CD4-positive, alpha-beta T cell (primary cell): ENCODE results near the gene TTLL12. TPM values are rescaled to one million over a fixed set of nuclear protein-coding genes. Genes with fewer than 3 reads are reported as not detected.

Source experiments
- ATAC-seq: fragments of 200-7000 bp; cut with Tn5 transposase; one replicate; pipeline ENCODE4 v1.10.0; 2022; ENCODE audit warnings: mild to moderate bottlenecking; ENCODE audit not compliant: poor library complexity
- CTCF ChIA-PET: fragments of 350-600 bp; sonication (Branson Sonifier 250); formaldehyde crosslinking; loops from one replicate; lab custom pipeline; 2021; ENCODE audit warnings: antibody characterized with exemption, inconsistent platforms; lab: Charles Lee
- POLR2A ChIA-PET: fragments of 350-600 bp; sonication (Branson Sonifier 250); formaldehyde crosslinking; loops from one replicate; lab custom pipeline; 2021; ENCODE audit warnings: antibody characterized with exemption, inconsistent platforms; lab: Charles Lee
- DNase-seq, 14 experiments: peaks; one replicate each; pipeline ENCODE4 v3.0.0-alpha.2; 2013 to 2020; ENCODE audit warnings: mixed read lengths in 2 of 14
- H3K27ac ChIP-seq, 2 donors: one replicate each; pipeline versions ENCODE4 v1.5.1 to v1.7.0; 2013; ENCODE audit warnings: low read length in 2 of 2, low read depth in 1 of 2, mild to moderate bottlenecking in 1 of 2
- H3K27me3 ChIP-seq, 2 experiments: 1 replicate in 1 of 2; 2 replicates in 1 of 2; pipeline versions ENCODE4 v1.6.1 to v1.7.0; 2013; ENCODE audit warnings: low read length in 2 of 2, control low read depth in 1 of 2, mild to moderate bottlenecking in 1 of 2, moderate library complexity in 1 of 2; ENCODE audit not compliant: insufficient read depth in 2 of 2, control insufficient read depth in 1 of 2
- H3K36me3 ChIP-seq: one replicate; pipeline ENCODE4 v1.6.1; 2013; ENCODE audit warnings: low read length, control low read depth; ENCODE audit not compliant: insufficient read depth
- H3K4me1 ChIP-seq: one replicate; pipeline ENCODE4 v1.6.1; 2013; ENCODE audit warnings: low read length, control low read depth; ENCODE audit not compliant: insufficient read depth
- H3K4me3 ChIP-seq: one replicate; pipeline ENCODE4 v1.5.1; 2013; ENCODE audit warnings: mild to moderate bottlenecking, low read length, moderate library complexity
- H3K9me3 ChIP-seq, 2 experiments: 1 replicate in 1 of 2; 2 replicates in 1 of 2; pipeline versions ENCODE4 v1.6.1 to v1.7.0; 2013; ENCODE audit warnings: low read length in 2 of 2, mild to moderate bottlenecking in 2 of 2, control low read depth in 1 of 2, moderate library complexity in 1 of 2; ENCODE audit not compliant: control insufficient read depth in 1 of 2, insufficient read depth in 1 of 2
- H3K27ac Mint-ChIP-seq: one replicate; pipeline ENCODE4 v1.8.0; 2020; ENCODE audit warnings: mixed read lengths
- H3K27me3 Mint-ChIP-seq: one replicate; pipeline ENCODE4 v1.8.0; 2021; ENCODE audit warnings: mixed read lengths
- H3K36me3 Mint-ChIP-seq: one replicate; pipeline ENCODE4 v1.8.0; 2021; ENCODE audit warnings: low read depth, mixed read lengths
- H3K4me1 Mint-ChIP-seq: one replicate; pipeline ENCODE4 v1.8.0; 2021; ENCODE audit warnings: low read depth, mixed read lengths
- H3K4me3 Mint-ChIP-seq: one replicate; pipeline ENCODE4 v1.8.0; 2020; ENCODE audit warnings: mild to moderate bottlenecking, mixed read lengths
- H3K9me3 Mint-ChIP-seq: one replicate; pipeline ENCODE4 v1.8.0; 2020; ENCODE audit warnings: mixed read lengths
- intact Hi-C, 2 experiments: fragments of 100-400 bp; cut with DNase I in 1 of 2; cut with micrococcal nuclease in 1 of 2; formaldehyde crosslinking; loops; one replicate each; pipeline versions ENCODE4 v1.15.1 to v1.9.0; 2023 to 2025; cut with DNase I, micrococcal nuclease
- total RNA-seq, 174 experiments: library from RNA in 2 of 174; stranded (reverse) in 2 of 174; gene quantifications; one replicate each; pipeline ENCODE4 v1.2.3 and lab custom pipeline; 2021 to 2026
- TF ChIP-seq, protein P1 (sequence below): fragments of 200-600 bp; IDR thresholded peaks from one replicate; pipeline ENCODE4 v1.8.0; 2022; ENCODE audit warnings: antibody characterized with exemption, mild to moderate bottlenecking

TTLL12 gene
- total RNA-seq, 2 experiments from 2014 or later, result 5.0 to 6.6 TPM

GRCh38 chr22:43162412-43163150, 24.4 kb downstream of the TTLL12 start:
- Mint-ChIP-seq H3K27ac (no peak overlapping the region), H3K4me1 (no peaks in the 10 kb centered on the region), H3K27me3 (no peaks in the 10 kb centered on the region), H3K36me3 (peaks cover 5% of the 10 kb centered on the region), H3K9me3 (no peaks in the 10 kb centered on the region), H3K4me3 (no peak overlapping the region)
- Histone ChIP-seq H3K27me3 (no peaks in the 10 kb centered on the region), H3K4me3 (no peak overlapping the region), H3K36me3 (peaks cover 11% of the 10 kb centered on the region), H3K27ac (no peak overlapping the region), H3K9me3 (no peaks in the 10 kb centered on the region), H3K4me1 (peaks cover 6% of the 10 kb centered on the region)
- intact Hi-C loops, result no loop called here
- ATAC-seq (no peak), DNase-seq (no peak)
- TF ChIP-seq, protein P1, sequence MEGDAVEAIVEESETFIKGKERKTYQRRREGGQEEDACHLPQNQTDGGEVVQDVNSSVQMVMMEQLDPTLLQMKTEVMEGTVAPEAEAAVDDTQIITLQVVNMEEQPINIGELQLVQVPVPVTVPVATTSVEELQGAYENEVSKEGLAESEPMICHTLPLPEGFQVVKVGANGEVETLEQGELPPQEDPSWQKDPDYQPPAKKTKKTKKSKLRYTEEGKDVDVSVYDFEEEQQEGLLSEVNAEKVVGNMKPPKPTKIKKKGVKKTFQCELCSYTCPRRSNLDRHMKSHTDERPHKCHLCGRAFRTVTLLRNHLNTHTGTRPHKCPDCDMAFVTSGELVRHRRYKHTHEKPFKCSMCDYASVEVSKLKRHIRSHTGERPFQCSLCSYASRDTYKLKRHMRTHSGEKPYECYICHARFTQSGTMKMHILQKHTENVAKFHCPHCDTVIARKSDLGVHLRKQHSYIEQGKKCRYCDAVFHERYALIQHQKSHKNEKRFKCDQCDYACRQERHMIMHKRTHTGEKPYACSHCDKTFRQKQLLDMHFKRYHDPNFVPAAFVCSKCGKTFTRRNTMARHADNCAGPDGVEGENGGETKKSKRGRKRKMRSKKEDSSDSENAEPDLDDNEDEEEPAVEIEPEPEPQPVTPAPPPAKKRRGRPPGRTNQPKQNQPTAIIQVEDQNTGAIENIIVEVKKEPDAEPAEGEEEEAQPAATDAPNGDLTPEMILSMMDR, result no peak
- ChIA-PET POLR2A (no interaction called here), CTCF (no interaction called here)

- peaks cover 13% of the 10 kb centered on the region for H3K36me3 ChIP-seq
- H3K27ac ChIP-seq, result no peak overlapping the region
- ChIA-PET CTCF (no interaction called here), POLR2A (interaction anchor here (1.0 kb wide), 1 partner anchor 27 kb away, joined by 3 read pairs; no protein-coding TSS in a partner anchor)
- TF ChIP-seq, protein P1, result no peak
- intact Hi-C loops, result no loop called here
- no peaks in the 10 kb centered on the region for H3K27me3 Mint-ChIP-seq
- no peak overlapping the region for H3K4me3 Mint-ChIP-seq
- H3K36me3 Mint-ChIP-seq, result peaks cover 4% of the 10 kb centered on the region
- no peaks in the 10 kb centered on the region for H3K9me3 ChIP-seq
- no peaks in the 10 kb centered on the region for H3K9me3 Mint-ChIP-seq
- no peaks in the 10 kb centered on the region for H3K27me3 ChIP-seq
- H3K27ac Mint-ChIP-seq, result no peak overlapping the region
- no peaks in the 10 kb centered on the region for H3K4me1 Mint-ChIP-seq
- DNase-seq (no peak), ATAC-seq (no peak)
- no peak overlapping the region for H3K4me3 ChIP-seq
- H3K4me1 ChIP-seq, result peaks cover 11% of the 10 kb centered on the region
Measured at GRCh38 chr22:43160497-43161126, 26.3 kb downstream of the TTLL12 start.

GRCh38 chr22:43159484-43160178, 27.3 kb downstream of the TTLL12 start:
- H3K4me3 Mint-ChIP-seq, result no peak overlapping the region
- TF ChIP-seq, protein P1, result no peak
- ATAC-seq, result no peak
- no peaks in the 10 kb centered on the region for H3K27me3 Mint-ChIP-seq
- intact Hi-C loops, result no loop called here
- ChIA-PET POLR2A (no interaction called here), CTCF (interaction anchor here (0.5 kb wide), 1 partner anchor 70 kb away, joined by 4 read pairs; no protein-coding TSS in a partner anchor)
- peaks cover 15% of the 10 kb centered on the region for H3K4me1 ChIP-seq
- H3K27me3 ChIP-seq, result no peaks in the 10 kb centered on the region
- H3K36me3 ChIP-seq, result peaks cover 13% of the 10 kb centered on the region
- H3K36me3 Mint-ChIP-seq, result peaks cover 4% of the 10 kb centered on the region
- H3K4me1 Mint-ChIP-seq, result no peaks in the 10 kb centered on the region
- no peaks in the 10 kb centered on the region for H3K9me3 Mint-ChIP-seq
- H3K27ac ChIP-seq, result no peak overlapping the region
- DNase-seq, result no peak
- H3K4me3 ChIP-seq, result no peak overlapping the region
- H3K9me3 ChIP-seq, result no peaks in the 10 kb centered on the region
- no peak overlapping the region for H3K27ac Mint-ChIP-seq
